ENCODE results near the gene TMEM237.

DNA sequence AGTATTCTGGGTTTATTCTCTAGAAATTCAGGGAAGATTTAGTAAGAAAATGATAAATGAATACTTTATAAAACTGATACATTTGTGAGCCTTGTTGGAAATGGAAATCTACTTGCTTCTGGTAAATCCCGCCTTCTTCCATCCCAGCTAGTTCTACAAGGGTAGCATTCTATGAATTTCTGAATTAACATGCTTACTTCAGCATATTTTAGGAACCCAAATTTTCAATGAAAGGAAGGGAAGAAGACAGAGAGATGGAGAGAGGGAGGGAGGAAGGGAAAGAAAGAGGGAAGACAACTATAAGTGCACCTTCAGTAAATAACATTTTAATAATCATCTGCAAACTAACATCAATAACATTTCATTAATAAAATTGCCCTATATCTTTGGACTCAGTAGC is 26.6 kb upstream of the TMEM237 start:
- TF ChIP-seq, protein P1, sequence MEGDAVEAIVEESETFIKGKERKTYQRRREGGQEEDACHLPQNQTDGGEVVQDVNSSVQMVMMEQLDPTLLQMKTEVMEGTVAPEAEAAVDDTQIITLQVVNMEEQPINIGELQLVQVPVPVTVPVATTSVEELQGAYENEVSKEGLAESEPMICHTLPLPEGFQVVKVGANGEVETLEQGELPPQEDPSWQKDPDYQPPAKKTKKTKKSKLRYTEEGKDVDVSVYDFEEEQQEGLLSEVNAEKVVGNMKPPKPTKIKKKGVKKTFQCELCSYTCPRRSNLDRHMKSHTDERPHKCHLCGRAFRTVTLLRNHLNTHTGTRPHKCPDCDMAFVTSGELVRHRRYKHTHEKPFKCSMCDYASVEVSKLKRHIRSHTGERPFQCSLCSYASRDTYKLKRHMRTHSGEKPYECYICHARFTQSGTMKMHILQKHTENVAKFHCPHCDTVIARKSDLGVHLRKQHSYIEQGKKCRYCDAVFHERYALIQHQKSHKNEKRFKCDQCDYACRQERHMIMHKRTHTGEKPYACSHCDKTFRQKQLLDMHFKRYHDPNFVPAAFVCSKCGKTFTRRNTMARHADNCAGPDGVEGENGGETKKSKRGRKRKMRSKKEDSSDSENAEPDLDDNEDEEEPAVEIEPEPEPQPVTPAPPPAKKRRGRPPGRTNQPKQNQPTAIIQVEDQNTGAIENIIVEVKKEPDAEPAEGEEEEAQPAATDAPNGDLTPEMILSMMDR (conservative IDR thresholded peaks at IDR 0.05; ENCODE audit: low read depth, low read length): no peak
- no peak for TF ChIP-seq EZH2 (IDR thresholded peaks at IDR 0.05; ENCODE audit: low read length, unreplicated experiment)

All from PC-3 (cell line).